HG02885 (cell line): ENCODE results near the gene KLF6.

Experiments
- ATAC-seq: cut with Tn5 transposase; IDR thresholded peaks from one replicate; pipeline ENCODE4 v1.9.1; 2021; ENCODE audit warnings: mild to moderate bottlenecking; ENCODE audit not compliant: unreplicated experiment, poor library complexity

KLF6 gene

DNA sequence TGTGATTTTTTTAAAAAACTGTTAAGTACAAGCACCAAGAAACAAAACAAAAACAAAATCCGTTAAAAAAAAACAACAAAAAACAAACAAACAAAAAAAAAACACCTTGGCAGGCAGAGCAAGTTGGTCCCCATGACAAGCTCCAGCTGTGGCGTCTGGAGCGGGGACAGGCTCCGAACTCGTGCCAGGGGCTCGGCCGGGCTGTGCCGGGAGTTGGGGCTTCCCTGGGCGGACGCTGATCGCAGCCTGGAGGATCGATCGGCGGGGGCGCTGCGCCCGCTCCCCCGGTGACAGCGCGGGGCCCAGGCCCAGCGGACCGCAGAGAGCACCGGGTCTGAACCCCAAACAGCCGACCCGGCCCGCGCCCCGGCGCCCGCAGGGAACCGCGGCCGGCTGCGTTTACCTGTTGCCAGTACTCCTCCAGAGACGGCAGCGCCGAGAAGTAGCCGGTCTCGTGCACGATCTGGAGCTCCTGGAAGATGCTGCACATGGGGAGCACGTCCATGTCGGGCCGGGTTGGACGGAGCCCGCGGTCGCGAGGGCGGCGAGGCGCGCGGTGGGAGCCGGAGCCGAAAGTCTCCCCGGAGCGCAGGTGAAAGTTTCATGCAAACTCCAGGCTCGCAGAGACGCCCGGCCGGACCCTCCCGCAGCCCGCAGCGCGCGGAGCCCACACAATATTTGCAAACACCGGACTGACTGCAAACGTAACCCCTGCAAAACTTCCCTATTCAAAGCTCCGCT is at the start of gene KLF6:
KLF6 (minus strand) TSS at position 700 of the 741 bp plus-strand sequence; CDS start at position 505, 195 bp downstream.
- peak; percentile 46 for ATAC-seq

DNA sequence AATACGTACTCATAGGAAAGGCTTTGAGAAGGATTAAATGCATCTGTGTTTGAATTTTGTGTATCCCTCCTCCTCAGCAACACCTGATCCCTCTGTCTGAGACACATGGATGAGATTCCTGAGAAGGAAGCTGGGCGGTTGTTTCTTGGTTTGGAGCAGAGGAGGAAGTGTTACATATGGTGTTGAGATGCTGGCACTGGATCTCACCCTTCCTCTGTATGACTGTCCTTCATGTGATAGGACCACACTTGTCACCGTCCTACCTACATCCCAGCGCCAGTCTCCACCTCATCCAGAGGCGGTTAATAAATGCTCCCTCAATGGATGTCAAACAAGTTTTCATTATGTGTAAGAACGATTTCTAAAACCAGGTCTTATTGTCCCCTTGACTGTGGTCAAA is 49.4 kb upstream of the KLF6 start:
- ATAC-seq = no peak

DNA sequence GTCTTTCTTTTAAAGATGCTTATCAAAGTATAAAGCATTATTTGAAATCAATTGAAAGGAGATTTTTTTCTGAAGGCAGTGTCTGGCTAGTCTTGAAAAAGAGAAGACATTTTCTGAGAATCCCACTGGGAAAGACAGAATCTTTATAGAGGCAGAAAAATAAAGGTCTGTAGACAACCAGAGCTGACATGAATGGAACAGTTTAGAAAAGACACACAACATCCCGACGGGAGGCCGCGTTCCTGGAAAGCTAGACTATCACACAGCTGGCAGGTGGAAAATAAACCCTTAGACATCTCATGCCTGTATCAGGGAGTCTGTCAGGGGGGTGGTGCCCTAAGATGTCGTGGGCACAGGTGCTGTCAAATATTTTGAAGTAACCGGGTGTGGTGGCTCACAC is 48.0 kb upstream of the KLF6 start:
- ATAC-seq = no peak

DNA sequence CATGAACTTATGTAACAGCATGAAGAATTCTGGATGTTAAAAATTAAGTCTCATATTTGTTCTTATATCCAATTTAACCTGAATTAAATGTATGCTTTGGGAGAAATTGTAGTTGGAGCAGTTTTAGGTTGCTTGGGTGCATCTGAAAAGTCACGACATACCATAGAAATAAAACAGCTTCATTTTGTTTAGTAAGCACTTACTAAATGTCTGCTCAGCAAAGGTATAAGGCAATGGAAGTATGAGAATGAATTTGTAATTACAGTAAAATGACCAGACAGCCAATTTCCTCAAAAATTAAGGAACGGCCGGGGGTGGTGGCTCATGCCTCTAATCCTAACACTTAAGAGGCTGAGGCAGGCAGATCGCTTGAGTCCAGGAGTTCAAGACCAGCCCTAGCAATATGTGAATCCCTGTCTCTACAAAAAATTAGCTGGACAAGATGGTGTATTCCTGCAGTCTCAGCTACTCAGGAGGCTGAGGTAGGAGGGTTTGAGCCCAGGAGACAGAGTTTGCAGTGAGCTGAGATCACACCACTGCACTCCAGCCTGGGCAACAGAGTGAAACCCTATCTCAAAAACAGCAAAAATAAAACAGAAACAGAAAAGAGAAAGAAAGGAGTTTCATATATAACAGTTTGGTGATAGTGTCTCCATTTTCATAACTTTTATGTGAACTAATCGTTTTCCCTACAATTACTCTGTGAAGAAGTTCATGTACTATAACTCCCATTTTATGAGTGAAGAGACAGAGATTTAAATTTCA is 47.2 kb upstream of the KLF6 start:
- peak; percentile 50 for ATAC-seq

DNA sequence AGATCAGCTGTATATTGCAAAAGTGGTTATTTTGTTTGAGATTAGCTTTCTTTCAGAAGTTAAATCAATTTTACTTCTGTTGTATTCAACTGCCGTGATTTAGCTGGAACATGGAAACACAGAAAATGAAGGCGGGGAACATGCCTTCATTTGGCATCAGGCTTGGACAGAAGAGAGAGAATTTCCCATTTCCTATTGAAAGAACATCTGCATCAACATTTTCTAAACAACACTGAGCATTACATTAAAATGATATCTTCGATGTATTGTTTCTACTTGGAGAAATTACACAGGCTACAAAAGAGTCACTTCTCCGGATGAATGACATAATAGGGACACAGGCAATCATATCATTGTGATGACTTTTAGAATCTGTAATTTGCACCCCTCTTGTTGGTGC is 46.6 kb upstream of the KLF6 start:
- ATAC-seq = no peak

DNA sequence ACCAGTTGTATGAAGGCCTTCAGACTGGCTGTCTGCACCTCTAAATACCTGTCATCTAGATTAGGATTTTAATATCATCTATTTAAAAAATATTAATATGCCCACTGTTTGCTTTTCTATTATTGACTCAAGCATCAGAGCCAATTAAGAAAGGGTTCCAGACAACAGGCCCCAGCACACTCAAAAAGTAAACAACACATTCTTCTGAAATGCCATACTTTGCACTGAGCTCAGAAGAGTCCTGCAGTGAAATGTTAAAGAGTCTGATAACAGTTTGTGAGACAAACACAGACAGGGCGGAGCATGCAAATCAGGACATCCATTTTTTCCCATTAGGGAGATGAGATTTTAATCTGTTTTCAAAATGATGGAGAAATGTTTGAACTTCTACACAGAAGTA is 45.9 kb upstream of the KLF6 start:
- ATAC-seq = no peak

DNA sequence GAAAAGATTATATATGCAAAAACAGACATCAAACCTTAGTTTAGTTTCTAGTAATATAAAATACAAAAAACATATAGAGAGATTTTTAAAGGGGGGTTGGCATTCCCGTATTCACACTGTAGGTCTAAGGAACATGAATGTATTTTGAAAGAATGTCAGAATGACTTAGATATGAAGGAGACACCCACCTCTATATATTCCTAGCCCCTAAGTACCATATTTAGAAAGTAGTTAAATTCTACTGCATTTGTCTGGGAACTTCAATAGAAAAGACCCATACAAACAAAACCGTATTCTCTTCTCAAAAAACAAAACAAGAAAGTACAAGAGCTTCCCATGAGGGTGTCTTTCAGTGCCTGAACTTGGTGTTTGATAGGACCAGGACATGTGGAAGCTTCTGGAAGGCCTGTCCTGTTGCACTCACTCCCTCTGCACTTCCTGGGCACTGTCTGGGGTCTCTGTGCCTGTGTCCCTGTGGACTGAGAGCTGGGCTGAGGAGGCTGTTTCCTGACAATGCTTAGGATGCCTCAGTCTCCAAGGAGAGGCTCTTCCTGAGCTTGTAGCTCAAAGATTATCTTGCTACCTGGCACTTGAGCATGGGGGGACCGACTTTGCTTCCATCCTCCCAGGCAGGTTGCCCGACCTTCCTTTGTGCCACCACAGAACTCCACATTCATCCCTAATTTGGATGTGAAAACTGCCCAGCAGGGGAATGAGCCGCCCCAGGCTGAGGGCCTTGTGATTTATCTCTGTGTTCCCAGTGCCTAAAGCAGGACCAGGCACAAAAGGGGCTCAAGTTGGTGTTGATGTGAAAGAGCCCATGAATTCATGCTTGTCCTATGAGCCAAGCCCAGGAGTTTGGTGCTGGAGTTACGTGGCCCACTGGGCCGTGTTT is 44.4 kb upstream of the KLF6 start:
- no peak for ATAC-seq

DNA sequence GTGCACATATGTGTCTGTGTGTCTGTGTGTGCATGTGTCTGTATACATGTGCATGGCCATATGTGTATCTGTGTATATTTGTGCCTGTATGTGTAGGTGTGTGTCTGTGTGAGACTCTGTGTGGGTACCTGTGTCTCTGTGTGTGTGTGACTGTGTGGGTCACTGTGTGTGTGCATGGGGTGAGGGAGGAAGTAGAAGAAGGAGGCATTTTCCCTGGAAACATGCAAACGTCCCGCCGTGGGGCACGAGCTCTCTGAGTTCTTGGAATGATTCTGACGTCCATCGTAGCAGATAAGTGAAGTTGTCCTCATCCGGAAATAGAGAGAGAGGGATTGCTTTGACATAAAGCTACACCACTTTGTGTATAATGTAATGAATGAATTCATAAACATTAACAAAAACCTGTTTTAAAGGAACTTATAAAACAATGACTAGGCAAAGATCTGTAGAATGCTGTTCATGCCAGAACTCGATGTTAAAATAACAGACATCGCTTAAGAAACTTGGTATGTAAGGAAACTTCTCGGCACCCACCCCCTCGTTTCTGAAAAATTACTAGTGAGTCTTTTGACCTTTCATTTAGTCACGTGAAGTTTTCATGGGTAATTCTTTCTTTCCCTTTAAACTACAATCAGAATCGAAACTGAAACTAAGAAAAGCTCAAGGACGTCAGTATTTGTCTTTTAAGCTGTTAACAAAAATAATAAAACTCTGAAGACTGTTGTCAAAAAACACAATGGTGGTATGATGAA is 43.6 kb upstream of the KLF6 start:
- ATAC-seq = peak; percentile 52

DNA sequence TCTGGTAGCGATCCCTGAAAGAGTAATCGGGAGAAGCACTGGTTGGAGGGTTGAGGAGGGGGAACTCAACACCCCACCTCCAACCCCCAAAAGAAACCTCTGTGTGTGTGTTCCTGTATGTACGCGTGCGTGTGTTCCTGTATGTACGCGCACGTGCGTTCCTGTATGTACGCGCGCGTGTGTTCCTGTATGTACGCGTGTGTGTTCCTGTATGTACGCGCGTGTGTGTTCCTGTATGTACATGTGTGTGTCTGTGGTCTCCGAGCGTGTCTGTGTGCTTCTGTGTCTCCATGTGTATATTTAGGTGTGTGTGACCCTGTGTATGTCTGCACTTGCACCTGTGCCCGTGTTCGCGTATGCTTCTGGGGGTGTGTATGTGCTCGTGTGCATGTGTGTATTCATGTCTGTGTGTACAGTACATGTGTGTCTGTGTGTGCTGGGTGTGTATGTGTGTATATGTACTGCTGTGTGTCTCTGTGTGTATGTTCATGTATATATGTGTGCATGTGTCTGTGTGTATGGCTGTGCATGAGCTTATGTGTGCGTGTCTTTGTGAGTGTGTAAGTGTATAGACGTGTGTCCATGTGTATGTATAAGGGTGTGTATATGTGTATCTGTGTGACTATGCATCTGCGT is 42.9 kb upstream of the KLF6 start:
- ATAC-seq = no peak

DNA sequence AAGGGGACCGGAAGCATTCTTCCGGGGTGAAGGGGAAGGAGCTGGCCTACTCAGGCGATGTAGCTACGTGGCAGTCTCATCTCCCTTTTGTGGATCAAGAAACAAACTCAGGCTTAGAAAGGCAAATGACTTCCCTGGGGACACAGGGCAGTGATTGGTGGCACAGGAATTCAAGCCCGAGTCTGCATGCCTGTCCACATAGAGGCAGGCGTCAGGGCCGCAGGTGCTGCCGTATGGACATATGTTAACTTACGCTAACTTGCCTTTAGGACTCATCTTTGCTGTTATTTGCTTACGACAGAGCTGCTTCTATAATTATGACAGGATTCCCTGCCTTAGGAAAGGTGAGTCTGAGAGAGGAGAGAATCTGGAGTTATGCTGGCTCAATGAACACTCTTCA is 42.3 kb upstream of the KLF6 start:
- no peak for ATAC-seq

DNA sequence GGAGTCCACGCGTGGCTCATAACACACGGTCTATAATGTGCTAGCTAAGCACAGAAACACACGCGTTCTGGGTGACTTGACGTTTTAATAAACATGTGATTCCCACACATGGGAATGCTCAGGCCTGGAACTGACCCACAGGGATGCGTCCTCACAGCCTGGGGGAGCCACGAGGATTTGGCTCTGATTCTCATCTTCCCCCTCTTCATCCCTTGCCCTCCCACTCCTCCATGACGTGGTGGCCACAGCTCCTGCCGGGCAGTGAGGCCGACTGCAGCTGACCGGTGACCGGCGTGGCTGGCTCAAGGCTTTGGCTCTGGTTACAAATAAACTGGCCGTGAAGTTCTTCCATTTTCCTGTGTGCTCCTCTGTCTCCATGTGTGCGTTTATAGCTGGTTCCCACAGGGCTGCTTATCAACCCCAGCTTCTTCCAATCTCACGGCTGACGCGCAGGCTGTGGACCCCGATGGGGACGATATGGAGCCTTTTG is 40.9 kb upstream of the KLF6 start:
- no peak for ATAC-seq

DNA sequence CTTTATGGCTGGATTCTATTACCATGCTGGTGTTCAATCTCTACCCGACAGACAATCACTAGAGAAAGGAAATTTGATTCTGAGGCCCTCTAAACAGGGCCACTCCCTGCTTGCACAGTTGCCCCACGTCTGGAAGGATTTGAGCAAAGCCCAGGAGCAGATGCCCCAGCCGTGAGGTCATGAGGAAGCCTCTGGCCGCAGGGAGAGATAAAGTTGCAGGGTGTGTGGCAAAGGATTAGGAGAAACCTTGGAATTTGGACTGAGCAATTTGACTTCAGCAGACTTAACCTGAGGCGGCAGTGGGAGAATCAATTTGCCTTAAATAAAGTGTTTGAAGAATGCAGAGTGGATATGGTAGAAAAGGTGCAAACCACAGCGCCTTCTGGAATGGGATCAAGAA is 40.2 kb upstream of the KLF6 start:
- ATAC-seq = no peak

DNA sequence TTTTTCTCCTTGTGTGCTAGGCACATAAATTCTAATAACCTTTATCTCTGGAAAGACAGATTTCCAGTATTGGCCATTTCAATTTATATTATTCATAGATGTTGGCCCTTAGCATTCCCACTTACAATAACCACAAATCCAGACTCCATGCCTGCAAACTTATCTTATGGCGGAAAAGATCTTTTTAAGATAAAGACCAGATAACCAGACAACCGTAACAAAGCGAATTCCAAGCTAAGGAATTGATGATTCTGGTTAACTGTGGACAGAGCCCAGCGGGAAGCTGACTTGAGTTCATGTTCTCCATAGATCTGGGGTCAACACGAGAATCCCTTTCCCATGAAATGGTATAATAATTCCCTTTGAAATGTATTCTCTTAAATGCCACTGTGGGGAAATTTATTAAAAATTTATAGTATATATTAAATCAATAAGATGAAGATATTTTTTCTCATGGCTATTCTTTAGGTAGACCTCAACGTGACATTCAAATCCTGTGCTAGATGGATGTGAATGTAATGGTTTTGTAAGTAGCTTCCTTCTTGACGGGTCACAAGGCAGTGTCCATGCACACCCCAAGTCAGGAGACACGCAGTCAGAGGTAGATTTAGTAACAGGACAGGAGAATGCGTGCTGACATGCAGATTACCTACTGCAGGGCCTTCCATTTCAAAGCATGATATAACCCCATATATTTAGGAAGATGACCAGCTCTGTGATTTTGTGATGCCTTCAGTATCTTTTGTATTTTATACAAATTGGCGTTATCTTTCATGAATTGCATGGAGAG is 37.7 kb upstream of the KLF6 start:
- ATAC-seq = no peak

DNA sequence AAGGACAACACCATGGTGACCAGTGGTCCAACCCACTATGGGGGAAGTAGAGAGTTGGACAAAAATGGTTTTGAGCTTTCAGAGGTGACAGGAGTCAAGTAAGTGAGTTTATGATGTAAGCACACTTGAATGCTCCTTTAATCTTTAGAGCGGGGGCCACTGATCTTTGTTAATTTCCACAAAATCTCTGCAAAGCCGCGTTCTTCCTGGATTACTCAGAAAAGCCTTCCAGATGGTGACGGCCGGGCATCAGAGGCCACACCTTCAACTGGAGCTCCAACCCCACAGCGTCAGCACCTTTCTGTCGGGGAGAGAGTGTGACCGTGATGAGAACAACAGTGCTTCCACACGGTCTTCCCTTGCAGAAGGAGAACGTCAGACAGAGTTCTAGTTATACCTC is 35.2 kb upstream of the KLF6 start:
- no peak for ATAC-seq

DNA sequence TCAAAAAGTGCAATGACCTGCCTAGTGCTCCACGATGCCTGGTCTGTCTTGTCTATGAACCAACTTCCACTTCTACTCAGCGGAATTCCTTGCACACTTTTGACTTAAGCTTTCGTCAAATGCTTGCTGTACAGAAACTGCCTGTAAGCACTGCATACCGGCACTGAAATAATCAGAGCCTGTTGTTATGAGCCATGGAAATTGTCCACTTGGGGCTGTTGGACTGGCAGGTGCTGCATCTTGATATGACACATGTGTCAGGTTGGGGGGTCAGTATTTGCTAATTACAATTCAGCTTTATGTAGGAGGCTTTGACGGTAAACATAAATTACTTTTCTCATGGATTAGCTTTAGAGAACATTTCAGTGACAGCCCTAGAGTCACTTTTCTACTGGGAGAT is 32.0 kb upstream of the KLF6 start:
- no peak for ATAC-seq

DNA sequence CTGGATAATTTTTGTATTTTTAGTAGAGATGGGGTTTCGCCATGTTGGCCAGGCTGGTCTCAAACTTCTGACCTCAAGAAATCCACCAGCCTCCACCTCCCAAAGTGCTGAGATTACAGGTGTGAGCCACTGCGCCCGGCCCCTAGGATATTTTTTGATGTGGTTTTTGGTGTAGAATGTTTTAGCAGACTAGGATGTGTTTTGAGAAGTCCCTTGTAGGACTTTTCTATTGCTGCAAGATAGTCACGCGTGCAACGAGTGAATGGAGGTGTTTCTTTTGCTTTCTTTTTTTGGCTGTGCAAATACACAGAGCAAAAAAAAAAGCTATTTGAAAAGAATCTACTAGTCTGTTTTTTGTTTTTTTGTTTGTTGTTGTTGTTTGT is 29.8 kb upstream of the KLF6 start:
- no peak for ATAC-seq

DNA sequence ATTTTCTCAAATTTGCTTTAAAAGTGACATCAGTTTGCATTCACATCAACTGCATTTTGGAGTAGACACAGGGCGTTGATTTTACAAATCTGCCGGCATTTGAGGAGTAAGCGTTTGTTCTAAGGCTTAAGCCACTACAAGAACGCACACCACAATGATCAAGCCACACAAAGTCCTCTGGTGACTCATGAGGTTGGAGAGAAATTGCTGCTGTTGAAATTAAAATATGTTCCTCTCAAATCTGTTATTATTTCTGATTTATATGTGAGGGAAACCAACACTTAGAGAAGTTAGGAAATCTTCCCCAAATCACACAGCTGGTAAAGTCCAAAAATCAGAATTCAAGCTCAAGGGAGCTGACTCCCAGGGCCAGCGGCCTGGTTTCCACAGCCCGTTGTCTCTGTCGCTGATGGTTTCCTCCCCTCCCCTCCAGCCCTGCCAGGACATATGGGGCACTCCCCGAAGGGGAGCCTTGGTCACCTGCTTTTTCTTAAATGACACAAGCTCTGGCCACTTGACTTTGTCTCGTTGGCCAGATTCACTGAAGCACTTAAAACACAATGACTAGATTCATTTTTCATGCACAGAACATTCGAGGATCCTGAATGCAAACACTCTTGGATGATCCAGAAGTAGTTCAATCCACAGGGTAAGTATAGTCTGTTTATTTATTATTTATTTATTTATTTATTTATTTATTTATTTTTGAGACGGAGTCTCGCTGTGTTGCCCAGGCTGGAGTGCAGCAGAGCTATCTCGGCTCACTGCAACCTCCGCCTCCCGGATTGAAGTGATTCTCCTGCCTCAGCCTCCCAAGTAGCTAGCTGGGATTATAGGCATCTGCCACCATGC is 29.2 kb upstream of the KLF6 start:
- no peak for ATAC-seq

DNA sequence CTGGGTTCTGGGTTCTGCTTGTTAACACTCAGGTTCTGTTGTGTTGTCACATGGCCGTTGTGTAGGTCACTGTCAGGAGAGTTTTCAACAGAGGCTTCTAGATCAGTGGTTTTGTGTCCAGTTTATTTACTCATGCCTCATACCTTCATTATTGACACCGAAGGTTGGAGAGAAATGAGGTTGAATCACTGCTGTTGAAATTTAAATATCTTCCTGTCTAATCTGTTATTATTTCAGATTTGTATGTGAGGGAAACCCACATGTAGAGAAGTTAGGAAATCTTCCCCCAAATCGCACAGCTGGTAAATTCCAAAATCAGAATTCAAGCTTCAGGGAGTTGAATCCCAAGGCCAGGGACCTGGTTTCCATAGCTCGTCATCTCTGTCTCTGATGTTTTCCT is 28.3 kb upstream of the KLF6 start:
- ATAC-seq = no peak
